ENCODE results near the gene ZBTB3.
"Not testable (repeated sequence)": the region's sequence is repeated elsewhere in the genome, so short reads cannot be mapped to it uniquely, and the experiment has no call there.

Gene ZBTB3

GRCh38 chr11:62716206-62716605 lies 37.8 kb downstream of the ZBTB3 start:
- DNase-seq (ENCODE audit: low spot score) = no peak

GRCh38 chr11:62715150-62716130 lies 38.5 kb downstream of the ZBTB3 start:
- no peak for DNase-seq (ENCODE audit: low spot score)

DNA sequence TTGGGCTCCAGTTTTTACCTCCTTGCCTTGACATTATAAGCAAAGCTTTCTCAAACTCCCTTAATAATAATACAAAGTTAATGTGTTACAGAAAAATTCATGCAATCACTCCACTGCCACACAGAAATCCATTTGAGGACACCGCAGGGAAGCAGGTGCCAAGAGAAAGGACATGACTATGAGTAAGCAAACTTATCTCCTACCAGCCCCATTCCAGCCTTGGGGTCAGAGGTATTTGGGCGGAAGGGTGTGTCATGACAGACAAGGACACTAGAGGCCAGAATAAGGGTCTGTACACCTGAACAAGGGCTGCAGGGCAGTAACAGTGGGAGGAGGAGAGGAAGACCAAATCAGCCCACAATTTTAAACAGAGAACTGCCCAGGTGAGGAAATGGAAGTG lies 40.6 kb downstream of the ZBTB3 start:
- DNase-seq (ENCODE audit: low spot score) = no peak

- DNase-seq (ENCODE audit: low spot score) = no peak
Measured at GRCh38 chr11:62712861-62713260, 41.1 kb downstream of the ZBTB3 start.

GRCh38 chr11:62712276-62712812 lies 41.6 kb downstream of the ZBTB3 start:
- no peak for DNase-seq (ENCODE audit: low spot score)

DNA sequence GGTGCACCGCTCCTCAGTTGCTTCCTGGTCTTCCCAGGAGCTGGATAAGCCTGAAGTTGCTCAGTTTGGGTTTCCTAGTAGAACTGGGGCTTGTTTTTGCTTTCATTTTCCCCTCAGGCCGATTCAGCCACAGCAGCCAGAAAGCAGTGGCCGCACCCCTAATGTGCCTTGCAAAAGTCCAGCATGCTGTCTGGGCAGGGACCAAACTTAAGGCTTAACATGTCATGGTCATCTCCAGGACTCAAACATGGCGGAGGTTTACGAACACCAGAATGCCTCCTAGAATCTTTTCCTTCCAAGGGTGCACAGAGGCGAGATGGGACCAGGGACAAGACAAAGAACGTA lies 44.0 kb downstream of the ZBTB3 start:
- peak; percentile 46 for DNase-seq (ENCODE audit: low spot score)

GRCh38 chr11:62709247-62710000 lies 44.5 kb downstream of the ZBTB3 start:
- DNase-seq (ENCODE audit: low spot score) = peak; percentile 93

- no peak for DNase-seq (ENCODE audit: low spot score)
Measured at GRCh38 chr11:62708793-62709192, 45.2 kb downstream of the ZBTB3 start.

DNA sequence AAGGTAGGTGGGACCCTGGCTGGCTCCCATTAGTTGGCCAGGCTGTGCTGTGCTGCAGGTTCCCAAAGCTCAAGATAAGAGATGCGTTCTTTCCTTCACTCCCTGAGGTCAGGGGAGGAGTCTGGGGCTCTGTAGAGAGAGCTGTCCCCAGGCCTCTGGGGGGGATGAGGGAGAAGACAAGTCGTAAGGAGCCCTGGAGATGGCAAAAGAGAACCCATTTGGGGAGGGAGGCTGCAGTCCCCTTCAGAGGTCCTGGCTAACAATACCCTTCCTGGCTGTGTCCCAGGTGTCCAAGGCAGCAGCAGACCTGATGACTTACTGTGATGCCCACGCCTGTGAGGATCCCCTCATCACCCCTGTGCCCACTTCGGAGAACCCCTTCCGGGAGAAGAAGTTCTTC lies 45.6 kb downstream of the ZBTB3 start:
- DNase-seq (ENCODE audit: low spot score) = no peak

- no peak for DNase-seq (ENCODE audit: low spot score)
Measured at GRCh38 chr11:62707277-62707861, 46.6 kb downstream of the ZBTB3 start, which contains the start of the genes BSCL2 and GNG3. Gene BSCL2, minus strand, starts transcription at chr11:62707424. Its CDS starts 229 bp downstream, at chr11:62707195. Gene GNG3, plus strand, starts transcription at chr11:62707676. Its CDS starts 620 bp downstream, at chr11:62708296.

DNA sequence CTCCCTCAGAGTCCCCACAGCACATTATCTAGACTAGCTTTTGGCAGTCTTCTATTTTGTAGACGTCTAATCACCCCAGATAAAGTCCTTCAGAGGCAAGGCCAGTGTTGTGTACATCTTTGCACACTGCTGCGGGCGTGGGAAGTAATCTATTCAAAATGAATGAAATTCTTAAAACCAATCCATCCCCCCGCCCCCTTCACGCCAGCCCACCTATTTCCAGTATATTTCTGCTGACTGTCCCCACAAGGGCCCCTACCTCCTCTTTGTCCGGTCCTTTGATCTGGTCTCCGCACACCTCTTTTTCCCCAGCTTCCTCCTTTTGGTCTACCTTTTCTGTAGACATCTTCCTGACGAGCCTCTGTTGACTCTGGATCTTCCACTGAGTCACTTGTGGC lies 47.1 kb downstream of the ZBTB3 start:
- no peak for DNase-seq (ENCODE audit: low spot score)

- DNase-seq (ENCODE audit: low spot score) = peak; percentile 96
Measured at GRCh38 chr11:62705880-62706849, 47.8 kb downstream of the ZBTB3 start.

GRCh38 chr11:62705413-62705812 lies 48.5 kb downstream of the ZBTB3 start:
- no peak for DNase-seq (ENCODE audit: low spot score)

DNA sequence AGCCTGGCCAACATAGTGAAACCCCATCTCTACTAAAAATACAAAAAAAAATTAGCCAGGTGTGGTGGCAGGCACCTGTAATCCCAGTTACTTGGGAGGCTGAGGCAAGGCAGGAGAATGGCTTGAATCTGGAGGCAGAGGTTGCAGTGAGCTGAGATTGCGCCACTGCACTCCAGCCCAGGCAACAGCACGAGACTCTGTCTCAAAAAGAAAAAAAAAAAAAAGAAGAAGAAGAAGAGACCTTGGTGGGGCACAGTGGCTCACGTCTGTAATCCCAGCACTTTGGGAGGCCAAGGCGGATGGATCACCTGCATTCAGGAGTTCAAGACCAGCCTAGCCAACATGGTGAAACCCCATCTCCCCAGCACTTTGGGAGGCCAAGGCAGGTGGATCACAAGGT lies 50.0 kb downstream of the ZBTB3 start:
- not testable (repeated sequence) for DNase-seq (ENCODE audit: low spot score)

DNA sequence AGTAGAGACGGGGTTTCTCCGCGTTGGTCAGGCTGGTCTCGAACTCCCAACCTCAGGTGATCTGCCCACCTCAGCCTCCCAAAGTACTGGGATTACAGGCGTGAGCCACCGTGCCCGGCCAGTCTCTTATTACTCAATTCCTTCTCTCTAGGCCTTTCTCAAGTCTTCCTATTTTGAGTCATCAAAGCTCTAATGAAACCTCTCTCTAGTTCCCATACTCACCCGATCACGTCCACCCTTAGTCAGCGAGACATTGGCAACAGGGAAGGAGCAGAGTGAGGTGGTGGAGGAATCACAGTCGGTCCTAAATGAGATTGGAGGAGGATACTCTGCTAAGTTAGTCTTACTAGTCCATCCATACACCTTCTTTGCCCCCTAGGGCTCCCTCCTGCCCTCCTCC lies 51.7 kb downstream of the ZBTB3 start:
- DNase-seq (ENCODE audit: low spot score) = no peak
